NCI-H146 (cell line): ENCODE data around the gene LHPP.

Source experiments
- DNase-seq: peaks from one replicate; lab custom pipeline; 2025; lab: John Stamatoyannopoulos, UW

The LHPP gene

DNA sequence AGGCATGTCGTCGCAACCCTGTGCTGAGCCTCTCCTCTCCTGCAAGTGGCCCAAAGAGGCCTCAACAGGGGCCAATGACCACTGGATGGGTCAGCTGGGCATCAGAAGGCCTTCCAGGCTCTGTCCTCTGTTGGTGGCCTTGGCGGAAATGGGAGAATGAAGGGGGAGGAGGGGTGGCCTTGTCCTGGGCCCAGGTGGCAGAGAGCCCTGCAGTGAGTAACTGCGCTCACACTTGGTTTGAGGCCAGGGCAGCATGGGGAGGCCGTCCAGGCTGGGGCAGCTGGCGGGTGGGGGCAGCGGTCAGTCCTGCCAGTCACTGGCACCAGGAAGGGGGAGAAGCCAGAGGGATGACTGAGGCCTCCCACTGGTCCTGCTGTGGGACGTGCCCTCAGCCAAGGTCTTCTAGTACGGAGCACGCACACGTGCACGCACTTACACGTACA is 59.8 kb downstream of the LHPP start:
- no peak for DNase-seq

DNA sequence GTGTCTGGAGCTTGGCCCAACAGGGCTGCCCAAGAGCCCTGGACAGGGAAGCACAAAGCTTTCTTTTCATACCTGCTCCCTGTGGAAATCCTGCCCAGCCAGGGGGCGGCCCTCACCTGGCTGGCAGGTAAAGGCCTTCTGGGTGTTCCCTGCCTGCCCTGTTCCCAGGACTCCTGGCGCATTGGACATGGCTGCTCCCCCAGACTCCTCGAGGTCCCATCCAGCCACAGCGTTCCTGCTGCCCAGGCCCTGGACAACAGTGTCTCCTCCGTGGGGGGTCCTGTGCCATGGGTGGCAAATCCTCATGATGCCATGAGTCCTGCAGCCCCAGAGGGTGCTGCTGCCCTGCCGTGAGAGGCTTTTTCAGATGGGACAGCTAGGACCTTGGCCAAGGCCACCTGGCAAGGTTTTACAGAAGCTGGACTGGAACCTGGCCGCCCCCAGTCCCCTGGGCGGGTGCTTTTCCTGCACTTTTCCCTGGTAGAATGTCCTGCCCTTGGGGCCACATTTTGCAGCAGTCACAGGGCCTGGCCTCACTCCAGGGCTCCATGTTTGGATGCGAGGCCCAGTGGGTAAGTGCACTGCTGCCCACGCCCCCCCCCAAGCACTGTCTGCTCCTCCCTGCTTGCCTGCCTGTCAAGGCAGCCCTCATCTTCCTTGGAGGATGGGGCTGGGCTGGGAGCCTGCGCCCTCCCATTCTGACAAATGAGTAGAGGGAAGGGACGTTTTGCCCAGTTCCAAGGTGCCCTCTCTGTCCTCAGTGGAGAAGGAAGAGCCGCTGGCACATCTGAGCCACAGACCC is 60.7 kb downstream of the LHPP start:
- no peak for DNase-seq

DNA sequence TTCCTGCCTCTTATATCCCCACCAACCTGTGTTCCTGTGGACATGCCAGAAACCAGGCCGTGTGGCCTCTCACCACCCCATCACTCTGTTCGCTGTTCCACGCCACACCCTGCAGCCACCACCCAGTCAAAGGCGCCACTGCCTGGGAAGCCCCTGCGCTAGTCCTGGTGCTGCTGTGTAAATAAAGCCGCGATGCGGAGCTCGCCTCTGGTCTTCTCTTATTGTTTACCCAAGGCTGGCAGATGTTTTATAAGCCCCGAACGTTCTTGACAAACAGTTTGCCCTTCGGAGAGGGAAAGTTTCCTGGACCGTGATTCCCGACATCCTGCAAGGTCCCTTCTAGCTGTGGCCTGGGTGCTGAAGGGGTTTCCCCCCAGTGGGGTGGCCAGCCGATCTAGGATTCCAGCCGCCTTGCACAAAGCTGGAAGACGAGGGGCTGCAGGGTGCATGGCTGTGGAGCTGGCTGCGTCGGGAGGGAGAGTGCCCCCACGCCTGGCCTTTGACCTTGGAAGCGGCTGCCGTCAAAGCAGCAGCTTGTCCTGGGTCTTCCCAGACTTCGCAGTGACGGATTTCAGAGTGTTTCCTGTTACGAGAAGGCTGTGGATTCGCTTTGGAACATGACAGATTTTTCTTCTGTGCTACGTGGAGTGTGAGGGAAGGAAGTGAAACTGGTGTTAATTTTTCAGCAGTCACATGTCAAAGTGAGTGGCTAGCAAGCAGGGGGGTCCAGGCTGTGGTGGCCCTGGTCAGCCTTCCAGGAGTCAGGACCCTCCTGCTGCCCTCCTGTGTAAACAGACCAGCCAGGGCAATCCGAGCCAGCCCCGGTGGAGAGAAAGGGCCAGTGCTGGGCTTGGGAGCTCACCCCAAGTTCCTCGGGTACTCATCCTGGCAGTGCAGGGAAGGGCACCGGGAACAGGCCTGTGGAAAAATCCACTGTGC is 61.6 kb downstream of the LHPP start:
- DNase-seq = peak; percentile 69

DNA sequence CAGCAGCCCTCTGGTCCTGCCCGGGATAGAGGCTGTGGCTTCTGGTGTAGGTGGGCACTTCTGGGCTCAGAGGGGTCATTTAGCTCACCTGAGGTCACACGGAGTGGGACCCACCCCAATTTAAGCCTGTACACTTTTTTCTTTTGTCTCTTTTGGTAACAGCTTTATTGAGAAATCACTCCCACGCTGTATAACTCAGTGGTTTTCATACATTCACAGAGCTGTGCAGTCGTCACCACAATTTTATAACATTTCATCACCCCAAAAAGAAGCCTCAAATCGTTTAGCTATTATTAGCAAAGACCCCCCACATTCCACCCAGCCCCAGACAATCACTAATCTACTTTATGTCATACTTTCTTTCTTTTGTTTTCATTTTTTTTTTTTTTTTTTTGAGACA is 62.3 kb downstream of the LHPP start:
- DNase-seq = no peak

DNA sequence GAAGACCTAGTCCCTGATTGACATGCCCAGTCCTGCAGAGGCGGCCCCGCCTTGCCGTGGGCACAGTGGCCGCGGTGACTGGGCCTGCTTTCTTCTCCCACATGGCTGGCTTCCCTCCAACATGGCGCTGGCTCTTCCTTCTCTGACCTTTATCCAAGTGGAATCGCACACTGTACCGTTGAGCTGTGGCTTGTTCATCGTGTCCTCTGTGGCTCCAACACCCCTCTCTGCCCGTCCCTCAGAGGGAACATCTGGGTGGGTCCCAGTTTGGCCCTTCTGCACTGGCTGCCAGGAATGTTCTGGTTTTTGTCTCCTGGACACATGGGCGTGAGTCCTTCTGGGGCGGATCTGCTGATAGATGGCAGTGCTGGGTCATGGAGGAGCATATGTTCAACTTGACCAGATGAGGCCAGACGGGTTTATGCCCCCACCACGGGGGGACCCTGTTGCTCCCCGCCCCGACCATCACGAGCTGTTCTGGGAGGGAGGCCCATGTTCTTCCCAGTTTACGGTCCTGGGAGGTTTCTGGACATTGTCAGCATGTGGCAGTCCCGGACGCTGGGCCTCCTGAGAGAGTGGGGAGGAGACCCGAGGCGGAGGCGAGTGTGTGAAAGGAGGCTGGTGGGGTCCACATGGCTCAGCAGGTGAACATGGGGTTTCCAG is 63.5 kb downstream of the LHPP start:
- no peak for DNase-seq

DNA sequence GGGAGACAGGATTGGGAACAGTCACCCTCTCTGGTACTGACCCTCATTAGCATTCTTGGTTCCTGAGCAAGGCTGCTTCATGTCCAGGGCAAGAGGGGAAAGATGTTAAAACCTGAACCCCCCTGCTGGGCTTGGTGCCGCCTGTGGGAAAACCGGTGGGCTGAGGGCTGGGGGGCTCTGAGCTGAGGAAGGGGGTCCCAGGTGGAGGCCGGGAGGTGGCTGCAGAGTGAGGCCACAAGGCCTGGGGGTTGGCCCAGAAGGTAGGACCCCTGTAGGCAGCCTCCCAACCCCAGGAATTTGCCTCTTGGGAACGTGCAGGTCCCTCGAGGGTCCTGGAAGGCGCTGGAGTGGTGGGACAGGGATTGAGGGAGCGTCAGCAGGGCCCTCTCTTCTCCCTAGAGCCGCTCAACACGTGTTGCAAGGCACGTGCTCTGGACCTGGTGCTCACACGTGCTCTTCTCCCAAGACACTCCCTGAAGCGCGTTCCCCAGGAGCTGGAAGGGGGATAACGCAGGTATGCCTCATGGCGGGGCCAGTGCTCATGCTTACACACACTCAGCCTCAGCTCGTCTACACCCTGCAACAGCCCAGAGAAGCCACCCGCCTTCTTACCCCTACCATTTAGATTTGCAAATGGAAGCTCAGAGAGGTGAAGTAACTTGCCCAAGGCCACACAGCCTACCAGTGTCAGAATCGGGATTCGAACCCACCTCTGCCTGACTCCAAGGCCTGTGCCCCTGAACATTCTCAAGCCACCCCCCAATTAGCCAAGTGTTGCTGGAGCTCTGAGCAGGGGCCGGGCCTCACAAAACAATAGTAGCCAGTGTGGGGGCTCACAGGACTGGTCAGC is 64.4 kb downstream of the LHPP start:
- no peak for DNase-seq

DNA sequence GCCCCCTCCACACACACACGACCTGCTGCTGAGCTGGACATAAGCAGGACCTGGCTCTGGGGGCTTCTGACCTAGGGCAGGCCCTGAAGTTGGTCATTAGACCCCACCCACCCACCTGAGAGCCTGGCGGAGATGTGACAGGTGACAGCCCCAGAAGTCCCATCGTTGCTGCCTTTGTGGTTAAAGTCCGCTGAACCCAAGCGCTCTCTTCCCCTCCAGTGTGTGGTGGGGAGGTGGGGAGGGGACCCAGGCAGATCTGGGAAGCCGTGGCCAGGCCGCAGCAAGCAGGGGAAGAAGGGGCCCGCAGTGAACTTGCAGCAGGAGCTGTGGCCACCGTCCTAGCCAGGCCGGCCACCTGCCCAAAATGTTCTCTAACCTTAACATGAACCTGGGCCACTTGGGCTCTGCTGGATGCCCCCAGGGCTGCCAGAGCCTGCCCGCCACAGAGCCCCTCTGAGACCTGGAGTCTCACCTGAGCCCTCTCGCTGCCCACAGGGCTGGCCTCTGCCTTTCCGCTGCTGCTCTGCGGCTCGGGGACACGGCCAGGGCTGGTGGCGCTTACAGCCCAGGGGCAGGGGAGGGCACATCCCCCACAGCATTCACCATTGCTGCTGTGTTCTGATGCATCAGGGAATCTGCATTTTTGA is 65.1 kb downstream of the LHPP start:
- DNase-seq = no peak

DNA sequence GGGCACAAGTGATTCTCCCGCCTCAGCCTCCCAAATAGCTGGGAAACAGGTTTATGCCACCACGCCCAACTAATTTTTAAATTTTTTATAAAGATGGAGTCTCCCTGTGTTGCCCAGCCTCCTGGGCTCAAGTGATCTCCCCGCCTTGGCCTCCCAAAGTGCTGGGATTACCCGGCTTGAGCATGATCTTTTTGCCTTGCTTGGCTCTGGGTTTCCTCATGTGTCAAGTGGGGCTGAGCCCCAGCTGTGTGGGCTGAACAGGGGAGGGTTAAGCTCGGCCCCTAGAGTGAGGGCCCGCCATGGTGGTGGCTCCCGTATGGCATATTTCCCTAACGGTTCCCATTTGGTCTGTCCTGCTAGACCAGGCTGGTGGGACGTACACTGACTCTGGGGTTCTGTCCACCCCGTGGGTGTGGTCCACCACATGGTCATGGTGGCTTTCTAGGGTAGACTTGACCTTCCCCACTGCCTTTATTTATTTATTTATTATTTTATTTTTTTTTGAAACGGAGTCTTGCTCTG is 66.3 kb downstream of the LHPP start:
- DNase-seq = no peak

DNA sequence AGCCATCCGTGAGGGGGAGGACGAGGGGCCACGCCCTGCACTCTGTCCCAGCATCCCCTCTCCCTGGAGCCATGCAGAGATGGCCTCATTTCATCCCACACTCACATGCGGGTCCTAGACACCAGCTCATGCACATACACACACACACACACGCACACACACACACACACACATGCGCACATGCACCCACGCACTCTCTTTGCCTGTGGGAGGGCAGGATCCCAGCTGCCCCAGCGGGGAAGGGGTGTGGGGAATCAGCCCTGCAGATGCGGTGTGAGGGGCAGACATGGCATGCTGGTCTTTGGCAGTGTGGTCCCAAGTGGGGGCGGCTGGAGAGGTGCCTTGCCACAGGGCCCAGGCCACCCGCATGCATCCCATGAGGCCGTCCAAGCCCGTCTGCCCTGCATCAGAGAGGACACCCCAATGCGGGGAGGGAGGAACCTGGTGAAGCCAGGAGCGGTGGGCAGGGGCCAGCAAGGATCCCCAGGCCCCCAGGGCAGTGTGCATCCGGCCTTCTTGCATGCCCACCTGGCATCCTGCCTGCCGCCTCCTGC is 68.1 kb downstream of the LHPP start:
- no peak for DNase-seq

DNA sequence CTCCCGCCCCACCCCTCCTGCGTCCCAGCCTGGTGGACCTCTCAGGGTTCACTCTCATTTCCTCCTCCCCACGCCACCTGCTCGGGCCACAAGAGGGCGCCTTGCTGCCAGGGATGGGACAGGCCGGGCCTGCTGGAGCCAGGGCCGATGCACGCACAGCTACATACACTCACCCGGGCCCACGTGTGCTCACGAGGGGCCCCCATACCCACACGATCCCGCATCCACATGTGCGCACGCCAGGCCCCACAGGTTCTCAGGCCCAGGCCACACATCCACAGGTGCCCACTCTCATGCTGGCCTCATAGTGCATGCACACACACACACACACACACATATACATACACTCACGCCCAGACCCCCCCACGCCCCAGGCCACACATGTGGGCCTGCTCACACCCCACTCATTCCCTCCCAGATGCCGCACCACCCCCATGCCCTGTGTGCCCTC is 68.6 kb downstream of the LHPP start:
- DNase-seq = peak; percentile 68

DNA sequence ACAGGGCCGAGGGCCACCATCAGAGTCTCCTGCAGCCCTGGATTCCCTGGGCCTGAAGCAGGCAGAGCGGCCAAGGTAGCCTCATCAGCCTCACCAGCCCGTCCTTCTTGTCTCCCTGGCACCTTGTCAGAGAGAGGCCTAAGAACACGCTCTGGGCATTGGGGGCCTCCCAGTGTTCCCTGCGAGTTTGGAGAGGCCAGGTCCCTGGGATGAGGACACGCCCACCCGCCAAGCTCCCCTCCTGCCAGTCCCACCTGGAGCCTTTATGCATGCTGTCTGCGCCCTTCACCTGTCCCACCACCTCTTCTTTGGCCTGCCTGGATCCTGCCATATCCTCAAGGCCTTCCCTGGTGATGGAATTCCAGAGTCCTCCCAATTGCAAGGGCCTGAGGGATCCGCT is 69.2 kb downstream of the LHPP start:
- DNase-seq = no peak

DNA sequence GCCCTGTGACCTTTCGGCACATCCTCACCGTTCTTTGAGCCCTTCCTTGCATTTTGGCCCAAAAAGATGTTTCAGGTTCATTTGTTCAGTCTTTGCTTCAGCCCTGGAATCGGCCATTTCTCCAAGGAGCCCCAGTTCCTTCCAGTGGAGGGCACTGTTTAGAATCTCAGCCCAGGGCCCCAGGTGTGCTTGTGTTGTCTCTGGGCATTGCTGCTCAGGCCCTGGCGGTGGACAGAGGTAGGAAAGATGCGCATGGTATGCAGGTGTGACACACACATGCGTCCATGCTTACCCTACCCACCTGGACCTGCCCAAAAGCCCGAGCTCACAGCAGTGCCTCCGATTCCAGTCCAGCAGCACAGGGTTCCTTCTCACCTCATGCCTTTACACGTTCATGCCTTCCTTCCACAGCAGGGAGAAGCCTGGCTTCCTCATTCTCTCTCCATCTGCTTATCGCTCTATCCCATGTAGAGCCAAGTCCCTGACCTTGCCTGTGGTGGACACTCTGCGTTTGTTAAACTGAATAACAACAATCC is 70.6 kb downstream of the LHPP start:
- DNase-seq = peak; percentile 42

DNA sequence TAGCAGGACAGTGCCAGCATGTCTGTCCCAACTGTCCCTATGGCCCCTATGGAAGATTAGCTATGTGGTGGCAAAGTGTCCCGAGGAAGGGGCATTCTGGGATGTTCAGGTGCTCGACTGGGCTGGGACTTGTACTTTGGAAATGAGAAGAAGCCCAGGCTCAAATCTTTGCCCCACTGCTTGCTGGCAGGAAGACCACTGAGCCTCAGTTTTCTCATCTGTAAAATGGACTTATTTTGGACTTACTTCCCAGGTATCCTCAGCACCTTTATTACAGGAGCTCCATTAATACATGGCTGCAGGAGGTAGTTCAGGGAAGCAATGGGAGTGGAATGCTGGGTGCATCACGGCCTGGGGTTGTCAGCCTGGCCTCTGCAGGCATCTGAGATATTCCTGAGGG is 71.2 kb downstream of the LHPP start:
- DNase-seq = no peak

DNA sequence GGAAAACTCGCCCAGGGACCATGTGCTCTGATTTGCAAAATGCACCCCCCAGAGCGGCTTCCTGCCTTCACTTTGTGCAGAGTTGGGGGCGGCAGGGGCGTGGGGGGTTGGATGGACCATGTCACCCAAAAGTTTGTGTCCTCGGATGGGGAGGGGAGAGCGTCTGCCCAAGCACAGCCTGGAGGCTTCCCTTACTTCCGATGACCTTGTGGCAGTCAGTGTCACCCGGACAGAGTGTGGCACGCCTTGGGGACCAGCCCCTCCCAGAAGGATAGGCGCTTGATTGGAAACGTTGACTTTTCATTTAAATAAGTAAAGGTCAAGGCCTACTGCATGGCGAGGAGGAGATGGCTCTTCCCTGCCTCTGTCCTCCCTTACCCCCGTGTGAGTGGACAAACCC is 71.6 kb downstream of the LHPP start:
- DNase-seq = no peak

DNA sequence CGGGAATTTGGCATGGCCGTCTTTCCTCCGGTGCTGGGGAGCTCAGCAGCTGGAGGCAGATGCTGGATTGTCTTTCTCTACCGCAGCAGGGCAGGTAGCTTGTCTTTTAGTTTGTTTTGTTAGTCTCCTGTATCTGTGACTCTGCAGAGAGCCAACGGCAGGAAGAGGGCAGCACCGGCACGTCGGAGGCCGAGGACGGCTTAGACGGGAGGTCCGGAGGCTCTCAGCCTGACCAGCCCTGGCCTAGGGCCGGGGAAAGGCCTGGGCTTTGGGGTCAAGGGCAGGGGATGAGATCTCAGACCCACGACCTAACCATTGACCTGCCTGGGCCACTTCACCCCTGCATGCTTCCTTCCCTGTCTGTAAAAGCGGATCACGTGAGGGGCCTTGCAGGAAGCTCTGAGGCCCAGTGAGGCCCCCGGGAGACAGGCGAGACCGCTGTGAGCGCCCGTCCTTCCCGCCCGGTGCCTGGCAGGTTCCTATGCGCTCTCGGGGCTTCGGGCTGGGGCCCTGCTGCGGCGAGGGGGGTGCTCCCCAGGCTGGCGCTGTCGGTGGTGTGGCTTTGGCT is 72.7 kb downstream of the LHPP start:
- no peak for DNase-seq

DNA sequence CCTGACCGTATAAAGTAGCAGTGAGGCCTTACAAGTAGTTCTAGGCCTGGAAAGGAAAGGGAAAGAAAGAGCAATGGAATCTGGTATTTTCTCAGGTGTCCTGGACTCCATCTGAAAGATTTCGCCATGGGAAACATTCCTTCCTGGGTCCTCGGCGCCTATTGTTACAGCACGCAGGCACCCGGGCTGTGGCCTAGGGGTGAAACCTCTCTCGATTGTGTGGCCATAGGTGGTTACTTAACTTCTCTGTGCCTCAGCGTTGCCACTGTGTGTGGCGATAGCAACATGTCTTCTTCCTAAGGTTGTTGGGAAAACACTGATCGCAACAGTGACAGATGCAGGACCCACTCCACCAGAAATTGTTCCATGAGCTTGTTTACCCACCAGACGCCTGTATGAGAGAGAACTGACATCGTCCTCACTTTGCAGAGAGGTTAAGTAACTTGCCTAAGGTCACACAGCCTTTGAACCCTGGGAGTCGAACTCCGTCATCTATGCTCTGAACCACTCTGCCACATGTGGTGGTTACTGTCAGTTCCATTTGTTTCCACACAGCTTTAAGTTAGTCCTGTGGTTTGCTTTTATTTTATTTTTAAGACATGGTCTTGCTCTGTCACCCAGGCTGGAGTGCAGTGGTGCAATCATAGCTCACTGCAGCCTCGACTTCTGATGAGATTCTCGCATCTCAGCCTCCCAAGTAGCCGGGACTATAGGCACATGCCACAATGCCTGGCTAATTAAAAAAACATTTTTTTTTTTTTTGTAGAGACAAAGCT is 73.4 kb downstream of the LHPP start:
- no peak for DNase-seq

DNA sequence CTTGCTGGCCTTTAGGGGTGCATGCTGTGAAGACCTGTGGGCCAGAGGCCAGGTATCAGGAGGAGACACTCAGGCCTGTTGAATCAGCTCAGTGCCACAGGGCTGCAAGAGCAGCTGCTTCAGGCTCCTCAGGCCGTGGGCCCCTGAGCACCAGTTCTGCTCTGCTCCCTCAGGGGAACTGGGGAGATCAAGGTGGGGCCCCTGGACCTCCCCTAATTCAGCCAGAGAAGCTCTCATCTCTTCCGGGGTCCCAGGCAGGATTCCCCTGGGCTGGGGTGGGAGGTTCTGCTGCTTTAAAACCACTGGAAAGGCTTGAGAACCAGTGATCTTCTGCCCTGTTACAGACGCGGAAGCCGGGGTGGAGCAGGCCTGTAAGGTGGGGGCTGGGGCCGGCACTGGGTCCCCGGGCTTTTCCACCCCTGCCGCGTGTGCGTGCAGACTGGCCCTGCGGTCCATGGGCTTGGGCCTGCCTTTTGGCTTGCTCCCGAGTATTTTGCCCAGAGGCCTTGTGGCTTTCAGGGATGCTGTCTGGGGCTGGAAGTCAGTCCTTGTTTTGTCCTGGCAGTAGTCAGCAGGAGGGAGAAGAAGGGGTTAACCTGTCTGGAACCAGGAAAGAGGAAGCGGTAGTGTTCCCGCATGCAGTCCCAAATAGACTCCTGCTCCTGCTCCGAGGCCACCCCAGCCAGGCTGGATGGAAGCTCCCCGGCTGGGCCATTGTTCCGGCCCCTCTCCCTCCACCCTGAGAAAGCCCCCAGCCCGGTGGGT is 74.3 kb downstream of the LHPP start:
- no peak for DNase-seq

DNA sequence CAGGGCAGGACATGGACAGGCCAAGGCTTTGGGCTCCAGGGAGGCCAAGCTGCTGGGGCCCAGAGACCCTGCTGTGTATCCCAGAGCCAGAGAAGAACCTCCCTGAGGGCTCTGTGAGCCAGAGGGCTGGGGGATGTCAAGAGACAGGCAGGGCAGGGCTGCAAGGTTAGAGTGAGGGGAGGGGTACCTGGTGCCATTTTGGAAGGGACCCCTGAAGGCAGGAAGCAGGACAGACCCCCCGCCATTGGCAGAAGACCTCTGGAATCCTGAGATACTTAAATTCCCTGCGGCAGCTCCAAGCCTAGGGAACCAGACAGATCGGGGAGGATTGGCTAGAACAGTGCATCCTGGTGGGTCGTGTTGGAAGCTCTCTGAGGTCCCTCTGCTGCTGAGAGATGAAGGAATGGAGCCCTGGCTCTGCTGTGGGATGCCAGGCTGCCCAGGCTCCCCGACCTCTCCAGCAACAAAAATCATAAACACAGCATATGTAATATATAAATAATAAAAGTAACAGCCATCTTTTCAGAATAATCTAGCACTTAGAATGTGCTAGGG is 75.0 kb downstream of the LHPP start:
- no peak for DNase-seq
